K562 (cell line): ENCODE results near the gene PAFAH2. TPM values are rescaled to one million over a fixed set of nuclear protein-coding genes. Genes with fewer than 3 reads are reported as not detected.

ENCODE experiments used
- ATAC-seq: fragments of 200-7000 bp; cut with Tn5 transposase; 3 replicates; pipeline ENCODE4 v1.9.1; 2020; ENCODE audit warnings: moderate library complexity
- BruUV-seq: library from RNA; stranded (reverse); fragments of 400-500 nt; replicated peaks from 2 replicates; lab custom pipeline; 2021; lab: Mats Ljungman, UMichigan
- CTCF ChIA-PET: fragments of 300-600 bp; formaldehyde crosslinking; extraction: SDS; loops from one replicate; lab custom pipeline; 2021; ENCODE audit warnings: low intra/inter-chr PET ratio; lab: Yijun Ruan, JAX
- POLR2A ChIA-PET: fragments of 300-600, 350-650 bp; sonication (Branson Sonifier 250); formaldehyde crosslinking; extraction: SDS; loops from one replicate; lab custom pipeline; 2021; ENCODE audit warnings: antibody characterized with exemption, inconsistent platforms; lab: Yijun Ruan, JAX
- DNase-seq, 4 experiments: peaks; one replicate each; pipeline versions ENCODE4 v3.0.0 to v3.0.0-alpha.2; 2011 to 2018; ENCODE audit warnings: low spot score in 3 of 4, mixed read lengths in 3 of 4; ENCODE audit errors: extremely low read depth in 1 of 4
- FAIRE-seq: peaks from 2 replicates; lab custom pipeline; 2011; peaks lifted over from hg19 to GRCh38; lab: Jason Lieb, UNC
- H2AFZ ChIP-seq: 2 replicates; pipeline ENCODE4 v1.6.0; 2011; ENCODE audit warnings: low read depth, low read length, control low read depth, inconsistent platforms
- H3K27ac ChIP-seq: fragments of 200-600 bp; 3 replicates; pipeline ENCODE4 v1.8.0; 2011; ENCODE audit warnings: low read depth, mild to moderate bottlenecking, control low read depth, inconsistent platforms, low read length, moderate library complexity, mixed read lengths; ENCODE audit errors: extremely low read depth
- H3K27me3 ChIP-seq, 2 experiments: fragments of 300-600 bp in 1 of 2; 2 replicates in 1 of 2; 3 replicates in 1 of 2; pipeline versions ENCODE4 v1.6.0 to v1.8.0; 2011; ENCODE audit warnings: inconsistent platforms in 2 of 2, low read length in 2 of 2, mild to moderate bottlenecking in 1 of 2, mixed read lengths in 1 of 2, moderate library complexity in 1 of 2; ENCODE audit not compliant: control insufficient read depth in 2 of 2, insufficient read depth in 2 of 2
- H3K36me3 ChIP-seq: fragments of 300-600 bp; 3 replicates; pipeline ENCODE4 v1.8.0; 2011; ENCODE audit warnings: mild to moderate bottlenecking, low read length, inconsistent platforms; ENCODE audit not compliant: control insufficient read depth, insufficient read depth
- H3K4me1 ChIP-seq, 2 experiments: fragments of 200-600 bp in 1 of 2; replicated peaks in 1 of 2; 2 replicates in 1 of 2; 3 replicates in 1 of 2; pipeline versions ENCODE4 v1.5.1 to v1.8.0; 2011; ENCODE audit warnings: inconsistent platforms in 2 of 2, low read length in 2 of 2, mild to moderate bottlenecking in 1 of 2, mixed read lengths in 1 of 2, moderate library complexity in 1 of 2; ENCODE audit not compliant: control insufficient read depth in 2 of 2, insufficient read depth in 2 of 2
- H3K4me2 ChIP-seq: 2 replicates; pipeline ENCODE4 v1.6.1; 2011; ENCODE audit warnings: low read length, control low read depth, inconsistent platforms, mixed read lengths; ENCODE audit not compliant: insufficient read depth
- H3K4me3 ChIP-seq: fragments of 200-600 bp; sonication (generic), shearing (Covaris generic); 2 replicates; pipeline ENCODE4 v1.5.1; 2016; ENCODE audit warnings: control low read depth, inconsistent platforms
- H3K79me2 ChIP-seq: fragments of 200-600 bp; 3 replicates; pipeline ENCODE4 v1.8.0; 2011; ENCODE audit warnings: low read length, inconsistent platforms; ENCODE audit not compliant: control insufficient read depth, insufficient read depth
- H3K9ac ChIP-seq, 2 experiments: 2 replicates each; pipeline versions ENCODE4 v1.6.0 to v1.6.1; 2011; ENCODE audit warnings: low read depth in 2 of 2, low read length in 2 of 2, control low read depth in 1 of 2, inconsistent platforms in 1 of 2, mild to moderate bottlenecking in 1 of 2, mixed read lengths in 1 of 2; ENCODE audit not compliant: insufficient read depth in 1 of 2
- H3K9me1 ChIP-seq: one replicate; pipeline ENCODE4 v1.6.0; 2011; ENCODE audit warnings: inconsistent platforms, mild to moderate bottlenecking, low read length, moderate library complexity; ENCODE audit not compliant: control insufficient read depth, insufficient read depth
- H3K9me3 ChIP-seq: replicated peaks from 2 replicates; pipeline ENCODE4 v1.5.1; 2011; ENCODE audit warnings: low read depth, low read length, inconsistent platforms; ENCODE audit not compliant: control insufficient read depth, insufficient read depth
- H4K20me1 ChIP-seq: replicated peaks from 2 replicates; pipeline ENCODE4 v1.6.1; 2011; ENCODE audit warnings: low read length, inconsistent platforms, mixed read lengths; ENCODE audit not compliant: control insufficient read depth, insufficient read depth
- ETV6 ChIP-seq, 3 experiments: fragments of 150-350 bp in 1 of 3; sonication (generic) in 1 of 3; formaldehyde crosslinking in 1 of 3; IDR thresholded peaks; 2 replicates each; pipeline versions ENCODE4 v1.6.1 to v1.8.0; 2014 to 2022; ENCODE audit warnings: borderline replicate concordance in 2 of 3, low read depth in 2 of 3, antibody characterized with exemption in 1 of 3, low read length in 1 of 3, mild to moderate bottlenecking in 1 of 3, missing genetic modification reagents in 1 of 3
- HNRNPUL1 ChIP-seq: fragments of 200-400 bp; formaldehyde crosslinking; IDR thresholded peaks from 2 replicates; pipeline ENCODE4 v1.6.1; 2017; ENCODE audit warnings: low read length
- MAFK ChIP-seq: IDR thresholded peaks from 2 replicates; pipeline ENCODE4 v1.6.1; 2011; ENCODE audit warnings: low read length, improper control_type of control experiment
- MBD2 ChIP-seq: sonication (generic); IDR thresholded peaks from 2 replicates; pipeline ENCODE4 v1.6.1; 2016; ENCODE audit warnings: low read depth, borderline replicate concordance
- NCOA4 ChIP-seq: fragments of 450-650 bp; IDR thresholded peaks from 2 replicates; pipeline ENCODE4 v1.6.1; 2018; ENCODE audit warnings: mild to moderate bottlenecking; ENCODE audit not compliant: partially characterized antibody
- RBM15 ChIP-seq: fragments of 200-400 bp; formaldehyde crosslinking; IDR thresholded peaks from 2 replicates; pipeline ENCODE4 v1.6.1; 2018; ENCODE audit warnings: mild to moderate bottlenecking, low read length, moderate library complexity; ENCODE audit not compliant: insufficient read depth
- VEZF1 ChIP-seq: fragments of 200-800 bp; sonication (Bioruptor generic); IDR thresholded peaks from 2 replicates; pipeline ENCODE4 v1.6.1; 2017; ENCODE audit warnings: missing genetic modification characterization, missing compliant biosample characterization
- ZBTB33 ChIP-seq: sonication (generic); formaldehyde crosslinking; IDR thresholded peaks from 2 replicates; pipeline ENCODE4 v1.8.1; 2023; ENCODE audit warnings: mild to moderate bottlenecking, missing genetic modification reagents
- ZBTB43 ChIP-seq: sonication (generic); formaldehyde crosslinking; IDR thresholded peaks from 2 replicates; pipeline ENCODE4 v1.8.0; 2023; ENCODE audit warnings: mild to moderate bottlenecking, missing genetic modification reagents
- ZNF740 ChIP-seq, 3 experiments: fragments of 200-800 bp in 1 of 3; sonication (Bioruptor generic) in 1 of 3; sonication (generic) in 1 of 3; formaldehyde crosslinking in 1 of 3; IDR thresholded peaks; 2 replicates each; pipeline versions ENCODE4 v1.6.1 to v1.8.0; 2016 to 2022; ENCODE audit warnings: mild to moderate bottlenecking in 2 of 3, missing compliant biosample characterization in 2 of 3, missing genetic modification characterization in 2 of 3, missing genetic modification reagents in 1 of 3
- WGBS: fragments of 100-300 bp; shearing (Covaris generic); methylation state at CpG from one replicate; pipeline ENCODE4 v1.1.6; 2016; ENCODE audit warnings: low coverage, mixed read lengths; ENCODE audit not compliant: insufficient coverage; ENCODE audit errors: missing lambda C conversion rate; 5-methylcytosine and 5-hydroxymethylcytosine counted together
- in situ Hi-C: fragments of 300-500 bp; cut with MboI; formaldehyde crosslinking; loops from 4 replicates; pipeline ENCODE4 v1.15.0; 2018; ENCODE audit warnings: inconsistent platforms, mixed read lengths
- intact Hi-C: fragments of 100-400 bp; cut with micrococcal nuclease; formaldehyde crosslinking; loops from 2 replicates; pipeline ENCODE4 v1.14.2; 2022
- polyA plus RNA-seq, 8 experiments: library from polyadenylated mRNA; depleted of rRNA in 4 of 8; stranded (reverse) in 5 of 8; unstranded in 3 of 8; fragments of >200 nt; fragmentation: Nextera tagmentation in 2 of 8; fragmentation: Illumina TruSeq in 1 of 8; extraction: Ambion mirVana in 2 of 8; extraction: Trizol in 1 of 8; gene quantifications; 2 replicates each; pipeline versions ENCODE4 v1.2.1 to v1.2.3, GENCODE V29; 2011 to 2014; ENCODE audit warnings: inconsistent platforms in 1 of 8, missing spikeins in 1 of 8
- total RNA-seq, 7 experiments: library from RNA; depleted of rRNA in 6 of 7; stranded (reverse); fragments of >200 nt in 6 of 7; fragmentation: Illumina TruSeq in 2 of 7; extraction: Trizol in 2 of 7; gene quantifications; 2 replicates each; pipeline versions ENCODE4 v1.2.1 to v1.2.3, GENCODE V29; 2011 to 2021; ENCODE audit warnings: low replicate concordance in 1 of 7

PAFAH2 gene
- total and polyA plus RNA-seq, 9 of the 15 experiments (the other 6 are each of a cell fraction or from before 2014, with no cell fraction given), result 4.2 to 10.9 (median 6.8) TPM

- peaks cover 8% of the 10 kb centered on the region; the same call in 2 of the 3 replicates for H3K79me2 ChIP-seq
- ChIA-PET POLR2A (interaction anchor here (0.6 to 3.1 kb wide), 17 partner anchors 8 to 198 kb away, joined by 3 to 23 read pairs (median 6); partner anchors contain the start of genes CEP85 and SLC30A2), CTCF (interaction anchor here (0.5 to 3.9 kb wide), 11 partner anchors 14 to 164 kb away, joined by 3 to 65 read pairs (median 4); partner anchors contain the start of gene PDIK1L)
- DNase-seq (peak; percentile 91 to 94 (median 92)), ATAC-seq (peak; percentile 92), FAIRE-seq (peak; percentile 88)
- peak overlapping the region; percentile 87 for H3K27ac ChIP-seq
- no peaks in the 10 kb centered on the region for H3K9me1 ChIP-seq
- no peaks in the 10 kb centered on the region for H3K27me3 ChIP-seq
- H3K4me2 ChIP-seq, result peak overlapping the region; percentile 99
- BruUV-seq, result no TSS peak
- intact Hi-C loops (loop anchor here (1.0 to 2.0 kb wide), 4 partner anchors 34 to 125 kb away; no protein-coding TSS in a partner anchor), in situ Hi-C loops (no loop called here)
- H3K36me3 ChIP-seq, result no peaks in the 10 kb centered on the region
- WGBS, result 5% methylated on average over 38 of the region's 39 CpGs
- H3K9ac ChIP-seq, result peak overlapping the region; percentile 93 to 96
- peaks cover 25 to 57% of the 10 kb centered on the region in 2 experiments for H3K4me1 ChIP-seq
- H3K4me3 ChIP-seq, result peak overlapping the region; percentile 77
- no peaks in the 10 kb centered on the region for H3K9me3 ChIP-seq
- peak overlapping the region; percentile 98 for H2AFZ ChIP-seq
- H4K20me1 ChIP-seq, result no peaks in the 10 kb centered on the region
- TF ChIP-seq RBM15, result no peak
- peak; percentile 95 for TF ChIP-seq ZNF740 (CRISPR knock-in tag; IDR thresholded peaks at IDR 0.05)
- peak in 1 of 2 experiments; percentile 65; a peak in 2 of 4 replicates for TF ChIP-seq ZNF740 (tag; IDR thresholded peaks at IDR 0.05)
- no peak; the same call in 1 of the 2 replicates for TF ChIP-seq MBD2
- no peak for TF ChIP-seq NCOA4
- no peak for TF ChIP-seq ETV6 (IDR thresholded peaks at IDR 0.05; ENCODE audit: borderline replicate concordance in 1 of 2, low read depth in 2 of 2, low read length in 1 of 2)
- TF ChIP-seq ETV6 (CRISPR knock-in tag; IDR thresholded peaks at IDR 0.05; ENCODE audit: borderline replicate concordance), result no peak
- TF ChIP-seq ZBTB33 (CRISPR knock-in tag), result peak; percentile 12; the same call in 1 of the 2 replicates
- TF ChIP-seq ZBTB43 (CRISPR knock-in tag), result no peak
- TF ChIP-seq MAFK, result 0 out of 2 replicates have a peak, but pooled peaks have one; percentile 30
- no peak for TF ChIP-seq HNRNPUL1
- peak; percentile 74 for TF ChIP-seq VEZF1 (CRISPR knock-in tag)
Observed at GRCh38 chr1:26035959-26036755, 38.3 kb upstream of the PAFAH2 start.
